ENCODE measurements around the gene MCUR1. TPM values are rescaled to one million over a fixed set of nuclear protein-coding genes. Genes with fewer than 3 reads are reported as not detected.
"Not testable (repeated sequence)": the region's sequence is repeated elsewhere in the genome, so short reads cannot be mapped to it uniquely, and the experiment has no call there.

The MCUR1 gene
- total RNA-seq, 1 experiment from 2014 or later, result 16.4 TPM

DNA sequence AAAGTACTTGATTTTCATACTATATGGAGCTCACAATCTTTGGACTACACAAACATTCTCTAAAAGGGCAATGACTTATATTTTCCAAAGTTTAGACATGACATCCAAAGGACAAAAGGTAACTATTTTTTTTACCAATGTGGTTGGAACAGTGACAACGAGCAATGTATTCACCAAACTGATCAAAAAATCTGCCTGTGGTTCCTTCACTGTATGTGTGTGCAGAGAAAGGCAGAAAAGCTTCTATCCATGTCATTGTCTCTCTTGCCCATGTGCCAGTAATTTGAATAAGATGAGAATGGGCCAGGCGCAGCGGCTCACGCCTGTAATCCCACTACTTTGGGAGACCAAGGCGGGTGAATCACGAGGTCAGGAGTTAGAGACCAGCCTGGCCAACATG, 25.5 kb downstream of the MCUR1 start:
- no peak for DNase-seq
- CTCF ChIA-PET, result interaction anchor here (0.7 kb wide), 1 partner anchor 109 kb away, joined by 3 read pairs; no protein-coding TSS in a partner anchor
- TF ChIP-seq, protein P1, sequence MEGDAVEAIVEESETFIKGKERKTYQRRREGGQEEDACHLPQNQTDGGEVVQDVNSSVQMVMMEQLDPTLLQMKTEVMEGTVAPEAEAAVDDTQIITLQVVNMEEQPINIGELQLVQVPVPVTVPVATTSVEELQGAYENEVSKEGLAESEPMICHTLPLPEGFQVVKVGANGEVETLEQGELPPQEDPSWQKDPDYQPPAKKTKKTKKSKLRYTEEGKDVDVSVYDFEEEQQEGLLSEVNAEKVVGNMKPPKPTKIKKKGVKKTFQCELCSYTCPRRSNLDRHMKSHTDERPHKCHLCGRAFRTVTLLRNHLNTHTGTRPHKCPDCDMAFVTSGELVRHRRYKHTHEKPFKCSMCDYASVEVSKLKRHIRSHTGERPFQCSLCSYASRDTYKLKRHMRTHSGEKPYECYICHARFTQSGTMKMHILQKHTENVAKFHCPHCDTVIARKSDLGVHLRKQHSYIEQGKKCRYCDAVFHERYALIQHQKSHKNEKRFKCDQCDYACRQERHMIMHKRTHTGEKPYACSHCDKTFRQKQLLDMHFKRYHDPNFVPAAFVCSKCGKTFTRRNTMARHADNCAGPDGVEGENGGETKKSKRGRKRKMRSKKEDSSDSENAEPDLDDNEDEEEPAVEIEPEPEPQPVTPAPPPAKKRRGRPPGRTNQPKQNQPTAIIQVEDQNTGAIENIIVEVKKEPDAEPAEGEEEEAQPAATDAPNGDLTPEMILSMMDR (IDR thresholded peaks at IDR 0.05; ENCODE audit: unreplicated experiment), result no peak
- Mint-ChIP-seq H3K27ac (ENCODE audit: unreplicated experiment) (no peak overlapping the region), H3K9me3 (ENCODE audit: low read depth, unreplicated experiment) (no peaks in the 10 kb centered on the region), H3K4me3 (ENCODE audit: low read depth, unreplicated experiment) (no peak overlapping the region), H3K36me3 (ENCODE audit: insufficient read depth, unreplicated experiment) (no peaks in the 10 kb centered on the region), H3K4me1 (ENCODE audit: low read depth, unreplicated experiment) (no peaks in the 10 kb centered on the region), H3K27me3 (ENCODE audit: unreplicated experiment) (no peaks in the 10 kb centered on the region)
- BruUV-seq (replicated peaks), result no TSS peak
- intact Hi-C loops (cut with micrococcal nuclease; ENCODE audit: unreplicated experiment), result no loop called here

DNA sequence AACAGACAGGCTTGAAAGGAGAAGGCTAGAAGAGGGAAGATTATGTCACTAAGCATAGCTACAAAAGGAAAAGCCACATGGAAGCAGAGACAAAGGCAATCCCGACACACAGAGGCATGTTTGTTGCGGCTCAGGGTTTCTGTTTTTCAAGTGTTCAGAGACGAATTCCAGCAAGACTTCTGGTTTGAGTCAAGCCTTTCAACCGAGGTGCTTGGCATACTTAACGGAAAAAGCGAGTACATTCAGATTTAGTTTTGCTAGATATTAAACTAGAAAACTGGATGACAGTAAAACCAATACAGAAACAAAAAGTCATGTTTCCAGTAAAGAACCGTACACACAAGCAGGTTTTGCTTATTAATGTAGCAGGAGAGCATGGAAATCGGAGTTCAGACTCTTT, 27.2 kb downstream of the MCUR1 start:
- no peak overlapping the region for H3K4me3 Mint-ChIP-seq (ENCODE audit: low read depth, unreplicated experiment)
- no peaks in the 10 kb centered on the region for H3K36me3 Mint-ChIP-seq (ENCODE audit: insufficient read depth, unreplicated experiment)
- H3K27ac Mint-ChIP-seq (ENCODE audit: unreplicated experiment), result no peak overlapping the region
- H3K4me1 Mint-ChIP-seq (ENCODE audit: low read depth, unreplicated experiment), result no peaks in the 10 kb centered on the region
- BruUV-seq (replicated peaks), result no TSS peak
- intact Hi-C loops (cut with micrococcal nuclease; ENCODE audit: unreplicated experiment), result no loop called here
- TF ChIP-seq, protein P1 (IDR thresholded peaks at IDR 0.05; ENCODE audit: unreplicated experiment), result no peak
- CTCF ChIA-PET, result no interaction called here
- DNase-seq, result no peak
- no peaks in the 10 kb centered on the region for H3K27me3 Mint-ChIP-seq (ENCODE audit: unreplicated experiment)
- no peaks in the 10 kb centered on the region for H3K9me3 Mint-ChIP-seq (ENCODE audit: low read depth, unreplicated experiment)

DNA sequence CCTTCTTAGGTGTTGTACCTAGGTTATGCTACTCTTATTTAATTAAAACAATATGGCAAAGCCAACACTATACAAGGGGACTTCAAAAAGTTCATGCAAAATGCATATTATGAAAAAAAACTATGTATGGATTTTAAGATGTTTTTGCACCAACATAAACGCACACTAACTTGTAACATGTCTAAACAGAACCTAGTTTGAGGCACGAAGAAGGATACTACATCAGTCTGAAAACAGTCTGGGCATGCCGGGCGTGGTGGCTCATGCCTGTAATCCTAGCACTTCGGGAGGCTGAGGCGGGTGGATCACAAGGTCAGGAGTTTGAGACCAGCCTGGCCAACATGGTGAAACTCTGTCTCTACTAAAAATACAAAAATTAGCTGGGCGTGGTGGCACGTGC, 34.2 kb downstream of the MCUR1 start:
- H3K4me3 Mint-ChIP-seq (ENCODE audit: low read depth, unreplicated experiment); H3K36me3 Mint-ChIP-seq (ENCODE audit: insufficient read depth, unreplicated experiment); H3K27me3 Mint-ChIP-seq (ENCODE audit: unreplicated experiment); H3K27ac Mint-ChIP-seq (ENCODE audit: unreplicated experiment); BruUV-seq (replicated peaks); H3K4me1 Mint-ChIP-seq (ENCODE audit: low read depth, unreplicated experiment); intact Hi-C loops (cut with micrococcal nuclease; ENCODE audit: unreplicated experiment); H3K9me3 Mint-ChIP-seq (ENCODE audit: low read depth, unreplicated experiment); CTCF ChIA-PET; DNase-seq: not testable (repeated sequence)

DNA sequence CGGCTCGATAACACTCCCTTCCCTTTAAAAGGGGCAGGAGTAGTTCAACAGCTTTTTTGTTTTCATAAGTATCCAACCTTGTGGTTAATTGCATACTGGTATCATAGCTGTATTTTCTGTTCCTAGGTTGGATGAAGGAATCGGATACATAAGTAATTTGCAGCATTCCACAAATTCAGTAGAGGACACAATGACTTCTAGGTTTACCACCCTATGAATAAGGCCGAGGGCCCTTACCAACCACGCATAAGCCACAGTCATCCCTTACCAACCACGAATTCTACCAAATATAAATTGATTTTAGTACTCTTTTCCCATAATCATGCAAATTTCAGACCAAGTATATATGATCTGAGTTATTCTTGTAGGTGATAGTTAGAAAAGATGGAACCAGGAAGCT, 36.3 kb downstream of the MCUR1 start:
- H3K36me3 Mint-ChIP-seq (ENCODE audit: insufficient read depth, unreplicated experiment), result no peaks in the 10 kb centered on the region
- BruUV-seq (replicated peaks), result no TSS peak
- TF ChIP-seq, protein P1 (IDR thresholded peaks at IDR 0.05; ENCODE audit: unreplicated experiment), result no peak
- intact Hi-C loops (cut with micrococcal nuclease; ENCODE audit: unreplicated experiment), result no loop called here
- CTCF ChIA-PET, result no interaction called here
- no peak overlapping the region for H3K4me3 Mint-ChIP-seq (ENCODE audit: low read depth, unreplicated experiment)
- H3K9me3 Mint-ChIP-seq (ENCODE audit: low read depth, unreplicated experiment), result no peaks in the 10 kb centered on the region
- no peak overlapping the region for H3K27ac Mint-ChIP-seq (ENCODE audit: unreplicated experiment)
- no peaks in the 10 kb centered on the region for H3K27me3 Mint-ChIP-seq (ENCODE audit: unreplicated experiment)
- H3K4me1 Mint-ChIP-seq (ENCODE audit: low read depth, unreplicated experiment), result no peaks in the 10 kb centered on the region
- DNase-seq, result no peak

DNA sequence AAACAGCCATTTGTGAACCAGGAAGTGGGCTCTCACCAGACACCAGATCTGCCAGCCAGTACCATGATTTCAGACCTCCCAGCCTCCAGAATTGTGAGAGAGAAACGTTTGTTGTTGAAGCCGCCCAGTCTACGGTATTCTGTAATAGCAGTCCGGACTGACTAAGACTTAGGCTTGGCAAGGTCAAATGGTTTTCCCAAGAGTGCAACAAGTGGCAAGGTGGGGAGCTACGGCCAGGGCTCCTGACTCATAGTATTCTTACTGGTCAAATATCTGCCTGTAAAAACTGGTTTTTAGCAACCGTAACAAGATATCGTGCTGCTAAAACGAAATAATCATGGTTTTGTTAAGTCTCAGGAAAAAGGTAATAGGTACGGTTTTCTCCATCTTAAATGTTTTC, 37.8 kb downstream of the MCUR1 start:
- H3K9me3 Mint-ChIP-seq (ENCODE audit: low read depth, unreplicated experiment), result no peaks in the 10 kb centered on the region
- intact Hi-C loops (cut with micrococcal nuclease; ENCODE audit: unreplicated experiment), result no loop called here
- no peak for DNase-seq
- H3K4me3 Mint-ChIP-seq (ENCODE audit: low read depth, unreplicated experiment), result no peak overlapping the region
- no TSS peak for BruUV-seq (replicated peaks)
- H3K27ac Mint-ChIP-seq (ENCODE audit: unreplicated experiment), result no peak overlapping the region
- CTCF ChIA-PET, result no interaction called here
- no peaks in the 10 kb centered on the region for H3K4me1 Mint-ChIP-seq (ENCODE audit: low read depth, unreplicated experiment)
- TF ChIP-seq, protein P1 (IDR thresholded peaks at IDR 0.05; ENCODE audit: unreplicated experiment), result no peak
- H3K36me3 Mint-ChIP-seq (ENCODE audit: insufficient read depth, unreplicated experiment), result no peaks in the 10 kb centered on the region
- H3K27me3 Mint-ChIP-seq (ENCODE audit: unreplicated experiment), result no peaks in the 10 kb centered on the region

DNA sequence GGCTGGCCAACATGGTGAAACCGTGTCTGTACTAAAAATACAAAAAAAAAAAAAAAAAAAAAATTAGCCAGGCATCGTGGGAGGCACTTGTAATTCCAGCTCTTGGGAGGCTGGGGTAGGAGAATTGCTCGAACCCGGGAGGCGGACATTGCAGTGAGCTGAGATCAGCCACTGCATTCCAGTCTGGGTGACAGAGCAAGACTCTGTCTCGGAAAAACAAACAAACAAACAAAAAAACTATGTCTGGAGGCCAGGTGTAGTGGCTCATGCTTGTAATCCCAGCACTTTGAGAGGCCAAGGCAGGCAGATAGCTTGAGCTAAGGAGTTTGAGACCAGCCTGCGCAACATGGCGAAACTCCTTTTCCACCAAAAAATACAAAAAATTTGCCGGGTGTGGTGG, 38.9 kb downstream of the MCUR1 start:
- H3K36me3 Mint-ChIP-seq (ENCODE audit: insufficient read depth, unreplicated experiment); H3K4me1 Mint-ChIP-seq (ENCODE audit: low read depth, unreplicated experiment); BruUV-seq (replicated peaks); intact Hi-C loops (cut with micrococcal nuclease; ENCODE audit: unreplicated experiment); H3K4me3 Mint-ChIP-seq (ENCODE audit: low read depth, unreplicated experiment); CTCF ChIA-PET; H3K9me3 Mint-ChIP-seq (ENCODE audit: low read depth, unreplicated experiment); H3K27me3 Mint-ChIP-seq (ENCODE audit: unreplicated experiment); DNase-seq; H3K27ac Mint-ChIP-seq (ENCODE audit: unreplicated experiment): not testable (repeated sequence)

DNA sequence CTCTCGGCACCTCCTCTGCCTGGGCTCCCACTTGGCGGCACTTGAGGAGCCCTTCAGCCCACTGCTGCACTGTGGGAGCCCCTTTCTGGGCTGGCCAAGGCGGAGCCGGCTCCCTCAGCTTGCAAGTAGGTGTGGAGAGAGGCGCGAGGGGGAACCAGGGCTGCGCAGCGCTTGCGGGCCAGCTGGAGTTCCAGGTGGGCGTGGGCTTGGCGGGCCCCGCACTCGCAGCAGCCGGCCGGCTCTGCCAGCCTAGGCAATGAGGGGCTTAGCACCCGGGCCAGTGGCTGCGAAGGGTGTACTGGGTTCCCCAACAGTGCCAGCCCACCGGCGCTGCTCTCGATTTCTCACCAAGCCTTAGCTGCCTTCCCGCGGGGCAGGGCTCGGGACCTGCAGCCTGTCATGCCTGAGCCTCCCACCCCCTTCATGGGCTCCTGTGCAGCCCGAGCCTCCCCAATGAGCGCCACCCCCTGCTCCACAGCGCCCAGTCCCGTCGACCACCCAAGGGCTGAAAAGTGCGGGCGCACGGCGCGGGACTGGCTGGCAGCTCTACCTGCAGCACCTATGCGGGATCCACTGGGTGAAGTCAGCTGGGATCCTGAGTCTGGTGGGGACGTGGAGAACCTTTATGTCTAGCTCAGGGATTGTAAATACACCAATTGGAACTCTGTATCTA, 41.9 kb downstream of the MCUR1 start:
- DNase-seq; H3K36me3 Mint-ChIP-seq (ENCODE audit: insufficient read depth, unreplicated experiment); H3K9me3 Mint-ChIP-seq (ENCODE audit: low read depth, unreplicated experiment); H3K27ac Mint-ChIP-seq (ENCODE audit: unreplicated experiment); CTCF ChIA-PET; H3K4me1 Mint-ChIP-seq (ENCODE audit: low read depth, unreplicated experiment); H3K4me3 Mint-ChIP-seq (ENCODE audit: low read depth, unreplicated experiment); intact Hi-C loops (cut with micrococcal nuclease; ENCODE audit: unreplicated experiment); BruUV-seq (replicated peaks); H3K27me3 Mint-ChIP-seq (ENCODE audit: unreplicated experiment): not testable (repeated sequence)

Data from Calu3 (cell line).